ENCODE data around the gene CALD1. TPM values are rescaled to one million over a fixed set of nuclear protein-coding genes. Genes with fewer than 3 reads are reported as not detected.

Gene CALD1
- polyA plus RNA-seq, 2 of the 4 experiments (the other 2 are of a cell fraction) = 136 to 150 TPM

DNA sequence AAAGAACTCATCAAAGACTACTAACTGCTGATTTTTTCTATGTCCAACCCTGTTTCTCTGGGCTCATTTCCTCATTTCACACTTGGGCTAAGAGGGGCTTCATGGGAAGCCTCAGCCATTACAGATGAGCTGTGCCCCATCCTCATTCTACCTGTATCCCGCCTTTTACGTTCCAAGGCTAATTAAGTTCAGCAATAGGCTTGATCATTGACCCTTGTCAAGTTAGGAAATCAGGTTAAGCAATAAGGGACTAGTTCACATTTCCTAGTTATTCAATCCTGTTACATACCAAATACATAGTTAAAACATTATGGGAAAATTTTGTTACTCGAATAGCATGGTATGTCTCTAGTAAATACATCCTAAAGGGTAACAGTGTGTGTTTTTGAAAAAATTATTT, 177.6 kb downstream of the CALD1 start:
- Histone ChIP-seq H3K27ac (no peak overlapping the region), H3K4me2 (no peak overlapping the region), H3K9me3 (no peaks in the 10 kb centered on the region), H3K4me1 (no peaks in the 10 kb centered on the region), H3K4me3 (no peak overlapping the region)
- ATAC-seq (no peak), FAIRE-seq (no peak), DNase-seq (ENCODE audit: low read depth in 1 of 2, low spot score in 1 of 2) (no peak)
- WGBS (ENCODE audit: missing lambda C conversion rate) = 94% methylated on average over 3 of the region's 3 CpGs
- POLR2A ChIA-PET = no interaction called here
- no peak for TF ChIP-seq POLR2A (IDR thresholded peaks at IDR 0.05; ENCODE audit: low read length)
- CTCF ChIA-PET = interaction anchor here (1.5 to 2.2 kb wide), 2 partner anchors 267 to 324 kb away, joined by 7 to 12 read pairs; no protein-coding TSS in a partner anchor

DNA sequence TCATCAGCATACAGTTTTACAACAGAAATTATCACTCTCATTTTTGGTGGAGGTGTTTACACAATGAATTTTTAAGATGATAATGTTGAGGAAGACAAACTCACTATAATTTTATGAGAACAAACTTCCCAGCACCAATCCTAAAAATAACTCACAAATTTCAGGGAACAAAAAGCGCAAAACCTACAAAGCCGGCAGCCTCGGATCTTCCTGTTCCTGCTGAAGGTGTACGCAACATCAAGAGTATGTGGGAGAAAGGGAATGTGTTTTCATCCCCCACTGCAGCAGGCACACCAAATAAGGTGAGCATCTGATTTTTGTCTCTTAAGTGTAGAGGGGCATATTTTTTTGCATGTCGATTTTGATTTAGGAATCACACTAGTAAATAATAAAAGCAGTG, 180.4 kb downstream of the CALD1 start:
- no peaks in the 10 kb centered on the region for H3K4me1 ChIP-seq
- ChIA-PET CTCF (interaction anchor here (1.5 kb wide), 1 partner anchor 273 kb away, joined by 6 read pairs; no protein-coding TSS in a partner anchor), POLR2A (no interaction called here)
- no peak overlapping the region for H3K4me2 ChIP-seq
- ATAC-seq = no peak
- FAIRE-seq = no peak
- whole genome bisulfite sequencing (ENCODE audit: missing lambda C conversion rate) = 90% methylated on average over 5 of the region's 5 CpGs
- no peak for TF ChIP-seq SREBF2 (IDR thresholded peaks at IDR 0.05)
- TF ChIP-seq, protein P1, sequence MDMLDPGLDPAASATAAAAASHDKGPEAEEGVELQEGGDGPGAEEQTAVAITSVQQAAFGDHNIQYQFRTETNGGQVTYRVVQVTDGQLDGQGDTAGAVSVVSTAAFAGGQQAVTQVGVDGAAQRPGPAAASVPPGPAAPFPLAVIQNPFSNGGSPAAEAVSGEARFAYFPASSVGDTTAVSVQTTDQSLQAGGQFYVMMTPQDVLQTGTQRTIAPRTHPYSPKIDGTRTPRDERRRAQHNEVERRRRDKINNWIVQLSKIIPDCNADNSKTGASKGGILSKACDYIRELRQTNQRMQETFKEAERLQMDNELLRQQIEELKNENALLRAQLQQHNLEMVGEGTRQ (IDR thresholded peaks at IDR 0.05) = no peak
- TF ChIP-seq, protein P2, sequence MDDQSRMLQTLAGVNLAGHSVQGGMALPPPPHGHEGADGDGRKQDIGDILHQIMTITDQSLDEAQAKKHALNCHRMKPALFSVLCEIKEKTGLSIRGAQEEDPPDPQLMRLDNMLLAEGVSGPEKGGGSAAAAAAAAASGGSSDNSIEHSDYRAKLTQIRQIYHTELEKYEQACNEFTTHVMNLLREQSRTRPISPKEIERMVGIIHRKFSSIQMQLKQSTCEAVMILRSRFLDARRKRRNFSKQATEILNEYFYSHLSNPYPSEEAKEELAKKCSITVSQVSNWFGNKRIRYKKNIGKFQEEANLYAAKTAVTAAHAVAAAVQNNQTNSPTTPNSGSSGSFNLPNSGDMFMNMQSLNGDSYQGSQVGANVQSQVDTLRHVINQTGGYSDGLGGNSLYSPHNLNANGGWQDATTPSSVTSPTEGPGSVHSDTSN (IDR thresholded peaks at IDR 0.05) = no peak
- TF ChIP-seq KDM5A (IDR thresholded peaks at IDR 0.05) = no peak
- no peak for TF ChIP-seq TFCP2L1 (CRISPR knock-in tag; IDR thresholded peaks at IDR 0.05)
- TF ChIP-seq NFE2L2 (conservative IDR thresholded peaks at IDR 0.05; ENCODE audit: low read length) = no peak
- no peak for TF ChIP-seq BHLHE40 (IDR thresholded peaks at IDR 0.05; ENCODE audit: low read depth, low read length)
- TF ChIP-seq SMC3 (IDR thresholded peaks at IDR 0.05) = no peak
- TF ChIP-seq FOSB (CRISPR knock-in tag; IDR thresholded peaks at IDR 0.05) = no peak
- no peak for TF ChIP-seq ZNF302 (CRISPR knock-in tag; IDR thresholded peaks at IDR 0.05)
- TF ChIP-seq NR3C1 (IDR thresholded peaks at IDR 0.05) = no peak
- no peak for TF ChIP-seq HOXB5 (CRISPR knock-in tag; IDR thresholded peaks at IDR 0.05)
- no peak for TF ChIP-seq JUN (IDR thresholded peaks at IDR 0.05)
- no peak for TF ChIP-seq ZSCAN20 (CRISPR knock-in tag; IDR thresholded peaks at IDR 0.05)
- no peak for TF ChIP-seq RAD21 (conservative IDR thresholded peaks at IDR 0.05 in 1 of 2, IDR thresholded peaks at IDR 0.05 in 1 of 2)
- no peak overlapping the region for H3K27ac ChIP-seq
- no peaks in the 10 kb centered on the region for H3K9me3 ChIP-seq
- no peak overlapping the region for H3K4me3 ChIP-seq
- DNase-seq (ENCODE audit: low read depth in 1 of 2, low spot score in 1 of 2) = no peak

DNA sequence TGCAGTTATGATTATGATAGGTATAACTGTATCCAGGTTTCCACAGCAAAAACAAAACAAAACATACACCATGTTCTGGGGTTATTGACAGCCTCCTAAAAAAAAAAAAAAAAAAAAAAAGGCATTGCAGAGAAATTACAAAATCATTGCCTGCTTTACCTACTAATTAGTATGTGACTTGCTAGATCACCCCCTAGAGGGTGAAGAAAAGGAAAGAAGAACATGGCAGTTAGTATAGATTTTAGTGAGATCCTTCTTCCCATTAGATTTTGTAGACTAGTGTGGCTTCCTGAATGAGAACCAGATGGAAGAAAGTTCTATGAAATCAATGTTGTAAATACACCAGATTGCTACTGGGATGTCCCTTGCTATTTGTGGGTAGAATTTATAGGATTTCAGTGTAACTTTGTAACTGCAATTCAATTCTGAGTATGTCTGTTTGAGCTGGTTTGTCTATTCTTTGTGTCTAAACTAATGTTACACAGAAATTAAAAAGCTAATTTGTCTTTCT, 182.9 kb downstream of the CALD1 start:
- DNase-seq (ENCODE audit: low read depth in 1 of 2, low spot score in 1 of 2) (no peak), FAIRE-seq (no peak), ATAC-seq (no peak)
- ChIA-PET CTCF (interaction anchor here (1.1 to 1.3 kb wide), 2 partner anchors 11 to 19 kb away, joined by 3 read pairs; no protein-coding TSS in a partner anchor), POLR2A (no interaction called here)
- Histone ChIP-seq H3K4me1 (no peaks in the 10 kb centered on the region), H3K4me3 (no peak overlapping the region), H3K9me3 (no peaks in the 10 kb centered on the region), H3K4me2 (no peak overlapping the region), H3K27ac (no peak overlapping the region)
- TF ChIP-seq EP300 (IDR thresholded peaks at IDR 0.05) (no peak), ESRRA (IDR thresholded peaks at IDR 0.05; ENCODE audit: borderline replicate concordance, low read length) (no peak), KDM1A (IDR thresholded peaks at IDR 0.05; ENCODE audit: low read depth) (no peak)

DNA sequence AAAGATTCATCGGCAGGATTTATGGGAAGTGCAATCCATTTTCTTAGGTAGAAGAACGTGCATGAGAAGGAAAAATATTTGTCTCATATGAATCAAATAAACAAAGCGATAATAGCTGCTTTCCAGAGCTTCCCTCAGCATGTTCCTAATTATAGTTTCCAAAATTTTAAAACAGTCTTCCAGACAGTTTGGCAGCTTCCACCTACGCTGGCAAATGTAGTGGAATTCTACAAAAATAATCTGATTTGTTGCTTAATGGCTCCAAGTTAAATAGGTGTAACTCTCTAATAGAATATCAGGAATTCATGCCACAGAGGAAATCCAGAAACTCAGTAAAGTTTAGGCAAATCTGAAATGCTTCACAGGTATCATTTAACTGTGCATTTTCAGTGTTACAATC, 183.6 kb downstream of the CALD1 start:
- 92% methylated on average over 4 of the region's 4 CpGs for WGBS (ENCODE audit: missing lambda C conversion rate)
- no peak for DNase-seq (ENCODE audit: low read depth in 1 of 2, low spot score in 1 of 2)
- no peak for FAIRE-seq
- ATAC-seq = no peak
- Histone ChIP-seq H3K9me3 (no peaks in the 10 kb centered on the region), H3K4me1 (no peaks in the 10 kb centered on the region), H3K4me3 (no peak overlapping the region), H3K4me2 (no peak overlapping the region), H3K27ac (no peak overlapping the region)
- POLR2A ChIA-PET = no interaction called here
- CTCF ChIA-PET = interaction anchor here (1.1 to 1.3 kb wide), 2 partner anchors 12 to 20 kb away, joined by 3 read pairs; no protein-coding TSS in a partner anchor
- TF ChIP-seq HOXB13 (CRISPR knock-in tag; IDR thresholded peaks at IDR 0.05; ENCODE audit: low read depth) (no peak), ZC3H11A (IDR thresholded peaks at IDR 0.05) (no peak), HOXB5 (CRISPR knock-in tag; IDR thresholded peaks at IDR 0.05) (no peak), NPAS2 (CRISPR knock-in tag; IDR thresholded peaks at IDR 0.05; ENCODE audit: borderline replicate concordance) (no peak), FOSB (CRISPR knock-in tag; IDR thresholded peaks at IDR 0.05) (no peak), FOSL2 (IDR thresholded peaks at IDR 0.05) (no peak), FOSL2 (CRISPR knock-in tag; IDR thresholded peaks at IDR 0.05) (no peak), POLR2AphosphoS2 (conservative IDR thresholded peaks at IDR 0.05; ENCODE audit: low read length) (no peak)
- TF ChIP-seq, protein P3, sequence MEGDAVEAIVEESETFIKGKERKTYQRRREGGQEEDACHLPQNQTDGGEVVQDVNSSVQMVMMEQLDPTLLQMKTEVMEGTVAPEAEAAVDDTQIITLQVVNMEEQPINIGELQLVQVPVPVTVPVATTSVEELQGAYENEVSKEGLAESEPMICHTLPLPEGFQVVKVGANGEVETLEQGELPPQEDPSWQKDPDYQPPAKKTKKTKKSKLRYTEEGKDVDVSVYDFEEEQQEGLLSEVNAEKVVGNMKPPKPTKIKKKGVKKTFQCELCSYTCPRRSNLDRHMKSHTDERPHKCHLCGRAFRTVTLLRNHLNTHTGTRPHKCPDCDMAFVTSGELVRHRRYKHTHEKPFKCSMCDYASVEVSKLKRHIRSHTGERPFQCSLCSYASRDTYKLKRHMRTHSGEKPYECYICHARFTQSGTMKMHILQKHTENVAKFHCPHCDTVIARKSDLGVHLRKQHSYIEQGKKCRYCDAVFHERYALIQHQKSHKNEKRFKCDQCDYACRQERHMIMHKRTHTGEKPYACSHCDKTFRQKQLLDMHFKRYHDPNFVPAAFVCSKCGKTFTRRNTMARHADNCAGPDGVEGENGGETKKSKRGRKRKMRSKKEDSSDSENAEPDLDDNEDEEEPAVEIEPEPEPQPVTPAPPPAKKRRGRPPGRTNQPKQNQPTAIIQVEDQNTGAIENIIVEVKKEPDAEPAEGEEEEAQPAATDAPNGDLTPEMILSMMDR (IDR thresholded peaks at IDR 0.05) = no peak
- TF ChIP-seq, protein P4, sequence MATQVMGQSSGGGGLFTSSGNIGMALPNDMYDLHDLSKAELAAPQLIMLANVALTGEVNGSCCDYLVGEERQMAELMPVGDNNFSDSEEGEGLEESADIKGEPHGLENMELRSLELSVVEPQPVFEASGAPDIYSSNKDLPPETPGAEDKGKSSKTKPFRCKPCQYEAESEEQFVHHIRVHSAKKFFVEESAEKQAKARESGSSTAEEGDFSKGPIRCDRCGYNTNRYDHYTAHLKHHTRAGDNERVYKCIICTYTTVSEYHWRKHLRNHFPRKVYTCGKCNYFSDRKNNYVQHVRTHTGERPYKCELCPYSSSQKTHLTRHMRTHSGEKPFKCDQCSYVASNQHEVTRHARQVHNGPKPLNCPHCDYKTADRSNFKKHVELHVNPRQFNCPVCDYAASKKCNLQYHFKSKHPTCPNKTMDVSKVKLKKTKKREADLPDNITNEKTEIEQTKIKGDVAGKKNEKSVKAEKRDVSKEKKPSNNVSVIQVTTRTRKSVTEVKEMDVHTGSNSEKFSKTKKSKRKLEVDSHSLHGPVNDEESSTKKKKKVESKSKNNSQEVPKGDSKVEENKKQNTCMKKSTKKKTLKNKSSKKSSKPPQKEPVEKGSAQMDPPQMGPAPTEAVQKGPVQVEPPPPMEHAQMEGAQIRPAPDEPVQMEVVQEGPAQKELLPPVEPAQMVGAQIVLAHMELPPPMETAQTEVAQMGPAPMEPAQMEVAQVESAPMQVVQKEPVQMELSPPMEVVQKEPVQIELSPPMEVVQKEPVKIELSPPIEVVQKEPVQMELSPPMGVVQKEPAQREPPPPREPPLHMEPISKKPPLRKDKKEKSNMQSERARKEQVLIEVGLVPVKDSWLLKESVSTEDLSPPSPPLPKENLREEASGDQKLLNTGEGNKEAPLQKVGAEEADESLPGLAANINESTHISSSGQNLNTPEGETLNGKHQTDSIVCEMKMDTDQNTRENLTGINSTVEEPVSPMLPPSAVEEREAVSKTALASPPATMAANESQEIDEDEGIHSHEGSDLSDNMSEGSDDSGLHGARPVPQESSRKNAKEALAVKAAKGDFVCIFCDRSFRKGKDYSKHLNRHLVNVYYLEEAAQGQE (IDR thresholded peaks at IDR 0.05) = no peak

All from A549 (cell line).